Measurements from ENCODE around the gene WDR87.

GRCh38 chr19:37902668-37903067, 3.7 kb downstream of the WDR87 start:
- no peak for TF ChIP-seq POLR2AphosphoS5 (IDR thresholded peaks at IDR 0.05; ENCODE audit: low read depth, low read length)
- no peak for TF ChIP-seq POLR2A (IDR thresholded peaks at IDR 0.05; ENCODE audit: low read depth, low read length)
